Tongue (tissue), 2 donors: ENCODE results near the gene GPR21. TPM values are rescaled to one million over a fixed set of nuclear protein-coding genes. Genes with fewer than 3 reads are reported as not detected.
A peak's percentile ranks its signal among the peaks of the same experiment; 100 is the strongest.

Source experiments
- DNase-seq: peaks from one replicate; pipeline ENCODE4 v3.0.0-alpha.2; 2015
- total RNA-seq: library from RNA; depleted of rRNA; stranded (reverse); fragments of >200 nt; gene quantifications from one replicate; pipeline ENCODE4 v1.2.3, GENCODE V29; 2014

The GPR21 gene
- total RNA-seq, 1 donor from 2014 or later: 2.6 TPM

DNA sequence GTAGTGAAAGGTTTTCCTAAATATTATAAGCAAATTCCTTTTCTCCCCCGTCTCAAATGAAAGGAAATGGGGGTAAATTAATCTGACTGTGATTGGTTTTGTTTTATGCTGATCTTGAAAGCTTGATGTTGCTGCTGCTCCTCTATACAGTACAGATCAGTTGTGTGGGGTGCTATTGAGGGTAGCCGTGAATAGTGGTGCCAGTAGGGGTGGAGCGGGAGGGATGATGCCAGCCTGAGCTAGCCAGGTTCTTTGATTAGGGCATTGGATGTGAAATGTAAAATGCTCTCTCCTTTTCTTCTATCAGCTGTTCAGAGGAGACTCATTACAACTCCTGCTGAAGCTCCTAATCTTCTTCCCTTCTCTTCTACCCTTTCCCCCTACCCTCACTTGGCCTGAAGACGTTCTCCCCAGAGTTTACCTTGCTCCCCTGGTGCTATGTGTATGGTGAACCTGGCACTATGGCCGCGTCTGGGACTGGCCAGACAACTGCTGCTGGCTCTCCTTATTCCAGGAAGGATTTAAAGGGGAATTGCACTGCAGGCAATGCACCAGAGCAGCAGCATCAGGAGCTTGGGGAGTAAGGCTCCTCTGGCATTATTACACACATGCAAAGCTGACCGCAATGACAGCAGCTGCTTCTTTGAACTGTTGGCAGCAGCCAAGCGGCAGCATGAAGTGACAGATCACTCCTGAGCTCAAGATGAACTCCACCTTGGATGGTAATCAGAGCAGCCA, 566 bp downstream of the GPR21 start:
- peak; percentile 55 for DNase-seq

DNA sequence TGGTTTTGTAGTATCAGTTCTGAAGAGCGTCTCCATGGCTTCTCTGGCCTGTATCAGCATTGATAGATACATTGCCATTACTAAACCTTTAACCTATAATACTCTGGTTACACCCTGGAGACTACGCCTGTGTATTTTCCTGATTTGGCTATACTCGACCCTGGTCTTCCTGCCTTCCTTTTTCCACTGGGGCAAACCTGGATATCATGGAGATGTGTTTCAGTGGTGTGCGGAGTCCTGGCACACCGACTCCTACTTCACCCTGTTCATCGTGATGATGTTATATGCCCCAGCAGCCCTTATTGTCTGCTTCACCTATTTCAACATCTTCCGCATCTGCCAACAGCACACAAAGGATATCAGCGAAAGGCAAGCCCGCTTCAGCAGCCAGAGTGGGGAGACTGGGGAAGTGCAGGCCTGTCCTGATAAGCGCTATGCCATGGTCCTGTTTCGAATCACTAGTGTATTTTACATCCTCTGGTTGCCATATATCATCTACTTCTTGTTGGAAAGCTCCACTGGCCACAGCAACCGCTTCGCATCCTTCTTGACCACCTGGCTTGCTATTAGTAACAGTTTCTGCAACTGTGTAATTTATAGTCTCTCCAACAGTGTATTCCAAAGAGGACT, 1.5 kb downstream of the GPR21 start:
- DNase-seq: no peak

DNA sequence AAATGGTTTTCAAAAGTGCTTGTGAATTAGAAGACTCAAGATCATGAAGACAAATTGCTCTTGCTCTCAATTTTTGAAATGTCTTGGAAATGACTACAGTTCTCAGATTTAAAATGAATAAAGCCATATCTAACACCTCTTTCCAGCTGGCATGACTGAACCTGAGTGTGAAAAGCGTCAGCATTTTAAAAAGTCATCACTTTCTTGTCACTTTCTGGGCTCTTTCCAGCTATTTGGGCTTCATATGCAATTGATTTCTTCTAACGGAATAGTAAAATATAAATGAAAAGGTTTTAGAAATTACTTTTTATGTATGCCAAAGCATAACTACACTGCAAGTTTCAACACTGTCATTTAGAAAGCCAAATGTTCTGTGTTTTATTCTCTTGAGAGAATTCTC, 2.3 kb downstream of the GPR21 start:
- DNase-seq: no peak

DNA sequence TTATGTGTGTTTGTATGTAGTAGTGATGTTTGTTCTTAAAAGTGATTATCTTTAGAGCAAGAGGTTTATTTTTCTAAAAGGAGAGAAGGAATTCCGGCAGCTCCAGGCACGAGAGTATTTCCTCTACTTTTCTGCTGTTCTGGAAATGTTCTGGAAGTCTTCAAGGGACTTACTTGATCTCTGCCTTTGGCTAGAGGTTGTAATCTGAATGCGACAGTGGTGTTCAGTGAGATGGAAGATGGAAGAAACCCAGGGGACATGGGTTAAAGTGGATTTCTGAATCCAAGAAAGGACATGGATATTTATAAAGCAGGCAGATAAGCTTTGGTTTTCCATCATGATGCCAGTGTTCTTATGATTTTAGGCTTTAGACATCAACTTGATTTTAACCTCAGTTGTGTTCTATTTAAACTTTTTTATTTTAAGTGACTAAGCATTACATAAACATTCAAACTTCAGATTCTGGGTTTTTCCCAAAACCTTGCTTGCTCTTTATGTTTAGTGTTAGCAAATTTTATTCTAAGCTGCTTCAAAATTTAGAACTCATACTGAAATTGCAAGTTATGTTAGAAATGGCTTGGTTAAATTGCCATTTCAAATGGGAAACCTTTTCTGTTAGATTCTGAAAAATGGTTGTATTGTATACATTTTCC, 3.6 kb downstream of the GPR21 start:
- DNase-seq: no peak

DNA sequence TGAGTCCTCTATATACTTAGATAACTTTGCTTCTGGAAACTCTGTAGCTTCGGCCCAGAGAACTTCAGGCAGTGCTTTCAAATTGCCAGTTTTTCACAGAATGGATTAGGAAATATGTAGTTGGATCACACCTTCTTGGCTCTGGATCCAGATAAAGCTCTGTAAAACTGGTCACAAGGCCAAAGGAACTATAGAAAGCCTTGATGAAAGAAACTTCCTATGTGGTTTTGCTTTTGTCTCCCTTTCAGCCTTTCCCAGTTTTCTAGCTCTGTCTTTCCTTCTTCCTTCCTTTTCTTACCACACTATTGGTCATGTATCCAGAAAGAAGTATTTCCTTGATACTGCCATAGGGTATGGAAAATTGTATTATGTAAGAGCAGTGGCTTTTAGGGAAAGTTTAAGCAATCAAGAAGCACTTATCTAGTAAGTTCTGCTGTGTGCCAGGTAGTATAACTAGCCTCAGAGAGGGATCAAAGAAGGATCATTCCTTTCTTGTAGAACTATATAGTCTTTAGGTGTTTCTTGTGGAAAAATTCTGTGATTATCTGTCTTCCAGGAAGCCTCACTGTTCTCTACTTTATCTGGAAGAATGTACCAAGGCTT, 6.3 kb downstream of the GPR21 start:
- no peak for DNase-seq

DNA sequence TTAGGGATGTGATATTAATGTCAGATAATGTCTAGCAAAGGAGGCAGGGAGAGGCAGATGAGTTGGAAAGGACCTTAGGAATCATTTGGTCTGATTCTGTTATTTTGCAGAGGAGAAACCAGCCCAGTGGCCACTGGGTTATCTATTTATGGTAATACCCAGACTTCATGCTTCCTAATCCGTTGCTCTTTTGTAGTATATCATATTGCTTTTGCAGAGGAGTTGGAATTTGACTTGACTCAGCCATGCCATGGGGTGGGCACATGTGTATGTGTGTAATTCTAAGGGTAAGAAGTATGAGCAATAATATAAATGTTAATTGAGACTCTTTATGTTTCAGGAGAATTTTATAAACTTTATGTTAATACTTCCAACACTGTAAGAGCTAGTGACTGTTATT, 7.3 kb downstream of the GPR21 start:
- no peak for DNase-seq

DNA sequence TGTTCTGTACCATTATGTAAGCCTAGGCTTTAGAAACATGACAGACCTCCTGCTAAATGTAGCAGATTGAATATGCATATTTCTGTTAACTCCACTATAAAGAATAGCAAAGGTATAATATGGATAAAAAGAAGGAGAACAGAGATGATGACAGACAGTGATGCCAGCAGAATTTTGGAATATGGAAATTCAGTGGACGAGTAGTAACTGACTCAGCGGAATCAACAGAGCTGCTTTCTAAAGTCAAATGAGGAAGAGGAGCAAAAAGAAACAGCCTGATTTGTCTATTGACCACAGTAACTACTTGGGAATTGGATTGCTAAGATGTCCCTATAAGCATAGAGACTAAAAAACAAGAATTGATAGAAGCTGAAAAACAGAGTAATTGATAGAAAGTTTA, 8.0 kb downstream of the GPR21 start:
- no peak for DNase-seq

DNA sequence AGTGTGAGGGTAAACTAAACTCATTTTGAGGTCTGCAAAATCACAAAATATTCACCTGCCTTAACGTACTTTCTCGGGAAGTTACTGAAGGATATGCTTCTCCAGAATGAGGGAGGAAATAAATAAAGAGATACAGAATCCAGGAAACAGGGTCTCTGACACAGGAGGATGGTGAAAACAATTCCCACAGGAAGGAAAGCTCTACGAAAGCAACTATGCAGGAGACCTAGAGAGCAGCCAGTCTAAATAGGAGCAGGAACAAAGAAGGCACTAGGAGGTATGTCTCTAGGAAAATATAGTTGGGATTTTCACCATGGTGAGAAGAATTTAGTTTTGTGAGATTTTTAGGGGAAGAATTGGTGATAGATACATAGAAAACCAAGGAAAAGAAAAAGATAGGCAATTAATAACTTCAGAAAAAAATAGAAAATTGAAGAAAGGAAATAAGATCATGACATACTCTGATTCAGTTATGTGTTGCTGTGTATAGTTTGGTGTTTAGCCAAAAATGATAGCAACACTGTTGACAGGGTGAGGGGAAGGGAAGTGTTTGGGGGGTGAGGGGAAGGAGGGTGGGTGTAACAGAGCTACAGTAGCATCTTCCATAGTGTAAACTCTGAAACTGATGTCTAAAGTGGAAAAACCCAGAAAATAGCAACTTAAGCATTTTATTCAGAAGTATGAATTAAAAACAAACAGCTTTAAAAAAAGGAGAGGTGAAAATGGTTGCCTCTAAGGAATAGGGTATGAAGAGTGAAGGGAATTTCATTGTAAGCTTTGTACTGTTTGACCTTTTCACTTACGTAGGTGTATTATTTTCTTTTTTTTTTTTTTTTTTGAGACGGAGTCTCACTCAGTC, 9.8 kb downstream of the GPR21 start:
- no peak for DNase-seq

DNA sequence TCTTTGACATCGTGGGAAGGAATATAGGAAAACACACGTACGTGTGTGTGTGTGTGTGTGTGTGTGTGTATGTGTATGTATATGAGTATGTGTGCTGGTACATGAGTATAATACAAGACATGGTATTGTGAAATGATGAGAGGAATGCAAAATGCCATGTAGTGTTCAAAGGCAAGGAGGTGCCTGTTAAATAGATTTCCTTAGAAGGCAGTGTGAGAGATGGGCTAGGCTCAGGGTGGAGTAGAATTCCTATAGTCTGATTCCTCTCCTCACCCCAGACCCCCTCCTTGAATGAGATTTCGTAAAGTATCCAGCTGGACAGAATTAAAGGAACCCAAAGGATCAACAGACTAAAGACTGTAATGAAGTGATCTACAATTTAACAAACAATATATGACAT, 11.1 kb downstream of the GPR21 start:
- DNase-seq: no peak

DNA sequence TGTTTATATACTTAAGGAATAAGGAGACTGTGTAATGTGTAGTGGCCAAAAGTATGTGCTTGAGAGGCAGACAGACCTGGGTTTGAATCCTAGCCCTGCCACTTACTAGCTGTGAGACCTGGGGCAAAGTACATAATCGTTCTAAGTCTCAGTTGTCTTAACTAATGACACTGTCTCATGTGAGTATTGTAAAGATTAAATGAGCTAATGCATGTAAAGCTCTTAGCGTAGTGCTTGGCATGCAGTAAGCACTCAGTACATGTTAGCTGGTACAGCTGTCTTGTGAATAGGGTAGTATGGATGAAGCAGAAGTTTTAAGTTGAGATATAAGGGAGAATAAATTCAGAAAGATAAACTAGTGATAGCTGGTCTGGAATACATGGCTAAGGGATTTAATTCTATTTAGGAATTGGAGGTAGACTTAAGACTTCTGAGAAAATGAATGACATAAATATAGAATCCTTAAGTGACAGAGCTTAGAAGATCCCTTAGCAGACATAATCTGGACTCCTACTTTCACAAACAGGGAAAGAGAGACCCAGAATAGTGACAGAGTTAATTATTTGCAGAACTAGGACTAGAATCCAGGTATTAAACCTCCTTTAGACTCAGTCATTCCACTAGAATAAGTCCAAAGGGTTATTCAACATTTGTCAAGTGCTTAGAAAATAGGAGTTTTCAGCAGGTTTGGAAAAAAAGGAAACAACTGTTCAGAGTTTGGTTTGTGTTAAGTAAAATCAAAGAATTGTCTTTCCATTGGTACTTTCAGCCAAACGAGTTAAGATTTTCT, 13.1 kb downstream of the GPR21 start:
- DNase-seq: no peak

DNA sequence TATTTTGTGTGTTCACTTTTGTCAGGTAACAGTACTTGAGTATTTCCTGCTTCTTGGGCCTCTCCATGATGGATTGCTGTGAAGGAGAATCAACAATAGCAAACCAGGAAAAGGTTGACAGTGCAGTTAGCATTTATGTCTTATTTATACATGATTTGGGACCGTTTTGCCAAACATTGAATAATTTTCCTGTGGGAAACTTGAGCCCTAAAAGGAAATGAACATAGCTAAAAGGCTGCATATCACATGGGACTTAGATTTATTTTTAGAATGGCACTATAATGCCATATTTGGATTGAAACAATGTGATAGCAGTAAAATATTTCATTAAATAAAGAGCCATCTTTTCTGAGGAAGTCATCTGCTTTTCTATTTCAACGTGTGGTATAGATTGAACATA, 15.3 kb downstream of the GPR21 start:
- no peak for DNase-seq

DNA sequence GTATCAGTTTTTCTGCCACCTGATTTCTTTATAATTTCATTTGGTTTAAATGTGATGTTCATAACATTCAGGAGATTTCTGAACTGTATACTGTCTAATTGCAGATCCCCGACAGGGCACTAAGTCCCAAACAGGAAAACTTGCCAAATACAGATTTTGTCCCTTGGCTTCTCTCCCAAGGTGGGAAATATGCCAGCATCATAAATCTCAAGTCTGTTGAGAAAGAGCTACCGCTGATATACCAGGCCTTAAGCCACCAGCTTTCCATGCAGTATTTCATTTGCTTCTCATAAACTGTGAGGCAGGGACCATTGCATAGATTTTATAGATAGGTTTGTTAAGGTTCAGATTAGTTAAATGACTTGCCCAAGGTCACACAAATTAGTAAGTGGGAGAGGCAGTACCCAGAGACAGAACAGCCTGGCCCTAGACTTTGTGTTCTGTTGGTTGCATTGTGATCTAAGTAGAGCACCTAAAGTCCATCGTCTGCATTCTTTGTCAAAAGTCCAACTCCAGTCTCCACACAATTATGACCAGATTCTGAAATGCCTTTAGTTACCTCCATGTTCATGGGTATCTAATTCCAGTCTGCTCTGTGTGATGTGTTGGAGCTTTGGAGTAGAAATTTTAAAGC, 16.2 kb downstream of the GPR21 start:
- peak; percentile 82 for DNase-seq

DNA sequence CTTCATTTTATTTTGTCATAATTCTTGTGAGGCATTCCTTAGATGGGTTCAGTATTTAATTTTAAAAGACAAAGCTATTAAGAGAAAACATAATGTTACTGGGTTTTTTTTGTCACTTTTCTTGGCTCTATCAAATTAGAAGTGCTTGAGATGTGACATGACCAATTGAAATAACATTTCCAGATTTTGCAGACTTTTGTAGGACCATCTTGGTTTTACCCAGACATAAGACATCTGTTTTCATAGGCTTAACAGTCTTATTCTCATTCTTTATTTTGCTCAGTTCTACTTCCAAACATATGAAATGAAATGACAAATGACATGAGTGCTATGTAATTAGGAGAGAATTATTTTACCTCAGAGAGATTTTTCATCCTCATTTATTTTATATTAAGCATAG, 19.6 kb downstream of the GPR21 start:
- no peak for DNase-seq

DNA sequence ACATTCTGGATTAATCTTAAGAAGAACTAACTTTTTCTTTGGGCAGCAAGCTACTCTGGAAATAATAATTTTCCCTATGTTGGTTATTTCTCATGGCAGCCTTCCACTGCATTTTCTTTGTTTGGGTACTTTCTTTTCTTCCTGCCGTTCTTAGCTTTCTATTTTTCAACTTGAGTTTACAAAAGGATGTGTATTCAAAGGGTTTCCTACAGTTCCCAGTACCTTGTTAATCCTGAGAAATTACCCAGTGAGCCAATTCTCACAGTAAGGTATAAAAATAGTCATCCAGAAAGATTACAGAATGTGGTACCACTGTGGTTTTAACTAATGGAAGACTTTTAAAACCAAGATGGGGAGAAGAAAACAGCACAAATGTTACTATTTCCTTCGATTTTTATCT, 20.2 kb downstream of the GPR21 start:
- DNase-seq: no peak

DNA sequence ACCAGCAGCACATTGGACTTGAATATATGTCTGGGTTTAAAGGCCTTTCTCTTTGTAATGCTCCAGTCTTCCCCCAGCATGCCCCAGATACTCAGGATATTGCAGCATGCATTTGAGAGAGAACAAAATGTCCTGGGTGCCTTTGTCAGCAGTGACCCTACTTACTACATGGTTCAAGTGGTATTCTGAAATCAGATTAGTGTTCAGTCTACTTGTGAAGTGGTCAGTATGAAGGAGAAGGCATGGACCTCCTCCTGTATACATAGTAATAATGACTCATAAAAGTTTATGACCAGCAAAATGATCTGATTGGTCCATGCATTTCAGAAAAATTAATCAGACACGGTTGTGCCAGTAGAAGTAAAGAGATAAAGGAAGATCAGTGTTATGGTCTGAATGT, 25.4 kb downstream of the GPR21 start:
- no peak for DNase-seq

DNA sequence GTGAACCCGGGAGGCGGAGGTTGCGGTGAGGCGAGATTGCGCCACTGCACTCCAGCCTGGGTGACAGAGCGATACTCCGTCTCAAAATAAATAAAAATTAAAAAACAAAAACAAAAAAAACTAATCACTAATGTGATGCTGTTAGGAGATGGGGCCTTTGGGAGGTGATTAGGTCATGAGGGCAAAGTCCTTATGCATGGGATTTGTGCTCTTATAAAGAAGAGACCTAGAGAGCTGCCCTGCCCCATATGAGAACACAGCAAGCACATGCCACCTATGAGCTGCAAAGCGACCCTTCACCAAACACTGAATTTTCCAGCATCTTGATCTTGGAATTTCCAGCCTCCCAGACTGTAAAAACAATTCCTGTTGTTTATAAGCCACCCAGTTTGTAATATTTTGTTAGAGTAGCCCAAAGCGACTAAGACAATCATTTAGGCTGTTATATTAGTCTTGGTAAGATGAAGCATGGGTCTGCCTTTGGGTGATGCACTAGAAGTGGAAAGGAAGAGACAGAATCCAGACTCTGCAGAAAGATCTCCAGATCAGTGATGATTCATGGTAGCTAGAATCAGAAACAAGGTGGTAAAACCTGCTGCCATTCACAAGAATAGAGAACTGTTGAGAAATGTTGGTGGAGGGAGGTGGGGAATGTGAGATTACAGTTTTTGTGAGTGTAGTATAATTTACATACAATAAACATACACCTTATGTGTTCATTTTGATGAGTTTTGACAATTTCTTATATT, 26.2 kb downstream of the GPR21 start:
- DNase-seq: no peak

DNA sequence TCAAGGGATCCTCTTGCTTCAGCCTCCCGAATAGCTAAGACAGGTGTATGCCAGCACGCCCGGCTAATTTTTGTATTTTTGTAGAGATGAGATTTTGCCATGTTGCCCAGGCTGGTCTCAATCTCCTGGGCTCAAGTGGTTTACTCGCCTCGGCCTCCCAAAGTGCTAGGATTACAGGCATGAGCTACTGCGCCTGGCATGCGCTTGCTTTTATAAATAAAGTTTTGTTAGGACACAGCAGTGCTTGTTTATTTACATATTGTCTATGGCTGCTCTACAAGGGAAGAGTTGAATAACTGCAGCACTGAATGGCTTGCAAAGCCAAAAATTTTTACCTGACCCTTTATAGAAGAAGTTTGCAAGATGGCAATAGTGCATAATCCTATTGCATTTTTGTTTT, 27.7 kb downstream of the GPR21 start:
- no peak for DNase-seq

DNA sequence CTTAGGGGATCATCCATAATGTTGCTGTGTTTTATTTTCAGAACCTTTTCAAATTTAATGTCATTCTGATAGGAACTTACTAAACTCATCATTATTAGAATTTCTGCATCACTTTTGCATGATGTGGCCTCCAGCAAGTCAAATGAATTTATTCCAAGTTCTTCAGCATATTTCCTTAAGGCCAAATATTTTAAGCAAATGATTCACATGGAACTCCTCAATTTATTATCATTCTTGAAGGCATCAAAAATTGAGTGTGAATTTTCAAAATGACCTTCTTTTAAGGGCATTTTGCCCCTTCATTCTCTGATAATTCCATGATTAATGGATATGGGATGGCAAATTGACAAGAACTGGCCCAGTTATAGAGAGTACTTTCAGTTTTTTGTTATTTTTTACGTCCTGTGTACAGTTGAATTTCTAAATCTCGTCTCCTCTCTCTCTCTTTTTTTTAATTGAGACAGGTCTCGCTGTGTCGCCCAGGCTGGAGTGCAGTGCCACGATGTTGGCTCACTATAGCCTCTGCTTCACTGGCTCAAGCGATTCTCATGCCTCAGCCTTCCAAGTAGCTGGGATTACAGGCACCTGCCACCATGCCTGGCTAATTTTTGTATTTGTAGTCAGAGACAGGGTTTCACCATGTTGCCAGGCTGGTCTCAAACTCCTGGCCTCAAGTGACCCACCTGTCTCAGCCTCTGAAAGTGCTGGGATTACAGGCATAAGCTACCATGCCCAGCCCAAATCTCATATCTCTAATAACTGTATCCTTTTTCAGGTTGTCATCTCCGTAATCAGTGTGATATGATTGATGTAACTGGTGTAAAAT, 29.1 kb downstream of the GPR21 start:
- peak; percentile 40 for DNase-seq

DNA sequence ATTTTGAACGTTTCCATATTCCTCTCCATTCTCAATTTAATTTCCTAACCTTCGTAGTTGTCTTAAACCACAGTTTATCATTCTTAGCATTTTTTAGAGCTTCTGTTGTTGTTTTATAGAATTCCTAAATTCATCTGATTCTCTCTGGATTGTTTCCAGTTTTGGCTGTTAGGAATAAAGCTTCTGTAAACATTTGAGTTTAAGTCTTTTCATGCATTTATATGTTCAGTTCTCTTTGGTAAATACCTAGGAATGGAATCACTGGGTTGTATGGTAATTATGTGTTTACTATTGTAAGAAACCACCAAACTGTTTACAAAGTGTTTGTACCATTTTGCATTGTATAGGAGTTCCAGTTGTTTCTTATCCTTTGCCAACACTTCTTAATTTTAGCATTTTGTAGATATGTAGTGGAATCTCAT, 29.7 kb downstream of the GPR21 start:
- no peak for DNase-seq
